HepG2 (cell line): ENCODE measurements around the gene PPP1R12A.

Experiments used
- CREB1 ChIP-seq, 2 experiments: fragments of 450-650 bp in 1 of 2; IDR thresholded peaks; 2 replicates each; pipeline ENCODE4 v1.6.1; 2016 to 2017; ENCODE audit warnings: control low read depth in 1 of 2, mild to moderate bottlenecking in 1 of 2, missing compliant biosample characterization in 1 of 2, missing genetic modification characterization in 1 of 2
- KLF11 ChIP-seq: IDR thresholded peaks from 2 replicates; pipeline ENCODE4 v1.6.1; 2016; ENCODE audit warnings: missing compliant biosample characterization
- USF2 ChIP-seq, 2 experiments: sonication (generic) in 1 of 2; formaldehyde crosslinking in 1 of 2; IDR thresholded peaks; 2 replicates each; pipeline versions ENCODE4 v1.5.1 to v1.6.1; 2011 to 2020; ENCODE audit warnings: borderline replicate concordance in 1 of 2, low read depth in 1 of 2, low read length in 1 of 2, mild to moderate bottlenecking in 1 of 2, missing genetic modification reagents in 1 of 2, moderate library complexity in 1 of 2

GRCh38 chr12:79921786-79922185 is 13.1 kb downstream of the PPP1R12A start:
- TF ChIP-seq CREB1 (IDR thresholded peaks at IDR 0.05): no peak
- no peak for TF ChIP-seq CREB1 (CRISPR knock-in tag; IDR thresholded peaks at IDR 0.05)
- TF ChIP-seq KLF11 (CRISPR knock-in tag): no peak
- no peak for TF ChIP-seq USF2 (IDR thresholded peaks at IDR 0.05; ENCODE audit: low read depth, low read length)
- no peak for TF ChIP-seq USF2 (CRISPR knock-in tag; IDR thresholded peaks at IDR 0.05; ENCODE audit: borderline replicate concordance)
